Cardiac fibroblast (primary cell): ENCODE data around the gene SPAG16.

Experiments used
- DNase-seq, 2 donors: peaks; one replicate each; pipeline versions ENCODE4 v3.0.0 to v3.0.0-alpha.2; 2010; ENCODE audit warnings: low read depth in 2 of 2
- H3K4me3 ChIP-seq, 2 donors: replicated peaks in 1 of 2; 1 replicate in 1 of 2; 2 replicates in 1 of 2; pipeline ENCODE4 v1.5.1; 2011; ENCODE audit warnings: low read depth in 2 of 2, low read length in 2 of 2, mild to moderate bottlenecking in 2 of 2, moderate library complexity in 1 of 2
- TF ChIP-seq, protein P1 (sequence below): IDR thresholded peaks from one replicate; pipeline ENCODE4 v1.5.1; 2011; ENCODE audit warnings: low read depth, mild to moderate bottlenecking, low read length, inconsistent platforms

SPAG16 gene

DNA sequence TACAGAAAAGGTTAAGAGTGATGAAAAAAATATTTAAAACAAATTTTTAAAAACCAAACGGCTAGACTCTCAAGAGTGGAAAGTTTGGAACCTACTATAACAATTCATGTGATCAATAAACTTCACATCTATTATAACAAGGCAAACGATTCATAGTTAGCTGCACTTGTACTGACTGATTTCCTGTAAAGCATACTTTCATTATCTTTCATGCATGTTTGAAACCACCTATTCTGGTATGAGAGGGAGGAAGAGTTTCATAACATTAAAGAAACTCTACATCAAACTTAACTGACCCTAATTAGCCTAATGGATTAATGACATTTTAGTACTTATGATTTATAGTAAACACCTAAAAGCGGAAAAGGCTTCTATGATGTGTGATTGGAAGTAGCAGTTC lies 1082.9 kb downstream of the SPAG16 start:
- DNase-seq = no peak
- no peak overlapping the region for H3K4me3 ChIP-seq
- TF ChIP-seq, protein P1, sequence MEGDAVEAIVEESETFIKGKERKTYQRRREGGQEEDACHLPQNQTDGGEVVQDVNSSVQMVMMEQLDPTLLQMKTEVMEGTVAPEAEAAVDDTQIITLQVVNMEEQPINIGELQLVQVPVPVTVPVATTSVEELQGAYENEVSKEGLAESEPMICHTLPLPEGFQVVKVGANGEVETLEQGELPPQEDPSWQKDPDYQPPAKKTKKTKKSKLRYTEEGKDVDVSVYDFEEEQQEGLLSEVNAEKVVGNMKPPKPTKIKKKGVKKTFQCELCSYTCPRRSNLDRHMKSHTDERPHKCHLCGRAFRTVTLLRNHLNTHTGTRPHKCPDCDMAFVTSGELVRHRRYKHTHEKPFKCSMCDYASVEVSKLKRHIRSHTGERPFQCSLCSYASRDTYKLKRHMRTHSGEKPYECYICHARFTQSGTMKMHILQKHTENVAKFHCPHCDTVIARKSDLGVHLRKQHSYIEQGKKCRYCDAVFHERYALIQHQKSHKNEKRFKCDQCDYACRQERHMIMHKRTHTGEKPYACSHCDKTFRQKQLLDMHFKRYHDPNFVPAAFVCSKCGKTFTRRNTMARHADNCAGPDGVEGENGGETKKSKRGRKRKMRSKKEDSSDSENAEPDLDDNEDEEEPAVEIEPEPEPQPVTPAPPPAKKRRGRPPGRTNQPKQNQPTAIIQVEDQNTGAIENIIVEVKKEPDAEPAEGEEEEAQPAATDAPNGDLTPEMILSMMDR = no peak

DNA sequence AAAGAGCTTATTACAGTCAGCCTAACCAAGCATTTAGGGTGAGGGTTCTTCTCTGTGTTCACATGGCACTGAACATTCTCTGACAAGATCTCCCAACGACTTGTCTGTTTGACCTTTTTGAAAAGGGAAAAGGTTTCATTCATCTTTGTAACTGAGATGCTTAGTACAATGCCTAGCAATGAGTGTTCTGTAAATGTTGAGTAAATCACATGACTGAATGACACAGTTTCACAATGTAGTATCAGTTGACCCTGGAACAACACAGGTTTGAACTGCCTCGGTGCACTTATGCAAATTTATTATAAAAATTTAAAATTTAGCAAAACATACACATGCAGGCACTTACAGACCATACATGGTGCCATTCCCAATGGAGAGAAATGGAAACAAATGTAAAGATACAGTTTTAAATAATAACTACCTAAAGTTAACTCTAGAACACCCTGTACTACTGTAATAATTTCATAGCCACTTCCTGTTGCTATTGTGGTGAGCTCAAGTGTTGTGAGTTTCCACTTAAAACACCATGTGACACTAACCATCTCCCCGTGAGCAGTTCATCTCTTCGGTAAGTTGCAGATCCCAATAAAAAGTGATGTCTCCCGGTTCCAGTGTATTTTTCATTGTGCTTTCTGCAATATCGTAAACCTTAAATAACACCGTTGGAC lies 1092.5 kb downstream of the SPAG16 start:
- no peak overlapping the region for H3K4me3 ChIP-seq
- TF ChIP-seq, protein P1 = no peak
- DNase-seq = no peak

- peak in 1 of 2 donors; percentile 3 for DNase-seq
- H3K4me3 ChIP-seq = no peak overlapping the region
- TF ChIP-seq, protein P1 = no peak
Measured at GRCh38 chr2:214377286-214377624, 1093.0 kb downstream of the SPAG16 start.

- no peak overlapping the region for H3K4me3 ChIP-seq
- TF ChIP-seq, protein P1 = no peak
- DNase-seq = no peak
Measured at GRCh38 chr2:214378455-214379103, 1094.3 kb downstream of the SPAG16 start.

DNA sequence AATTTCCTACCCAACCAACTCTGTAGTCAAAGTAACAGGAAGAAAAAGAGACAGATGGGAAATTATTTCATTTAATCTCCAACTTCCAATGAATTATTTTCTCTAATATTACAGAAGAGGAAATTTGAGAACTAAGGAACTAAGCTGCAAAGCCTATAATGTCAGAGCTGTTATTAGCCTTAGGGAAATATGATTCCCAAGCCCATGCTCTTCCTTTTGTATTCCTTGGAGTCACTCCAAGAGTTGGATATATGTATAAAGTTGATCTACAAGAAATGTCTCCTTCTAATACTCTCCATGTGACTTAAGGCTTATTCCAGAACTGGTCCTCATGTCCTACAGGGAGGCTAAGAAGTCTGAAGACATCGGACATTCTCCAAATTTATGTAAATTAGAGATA lies 1095.0 kb downstream of the SPAG16 start:
- no peak overlapping the region for H3K4me3 ChIP-seq
- no peak for DNase-seq
- TF ChIP-seq, protein P1 = no peak

GRCh38 chr2:214380681-214381080 lies 1096.4 kb downstream of the SPAG16 start:
- no peak overlapping the region for H3K4me3 ChIP-seq
- TF ChIP-seq, protein P1 = no peak
- no peak for DNase-seq
